ENCODE measurements around the gene ST6GALNAC5.

DNA sequence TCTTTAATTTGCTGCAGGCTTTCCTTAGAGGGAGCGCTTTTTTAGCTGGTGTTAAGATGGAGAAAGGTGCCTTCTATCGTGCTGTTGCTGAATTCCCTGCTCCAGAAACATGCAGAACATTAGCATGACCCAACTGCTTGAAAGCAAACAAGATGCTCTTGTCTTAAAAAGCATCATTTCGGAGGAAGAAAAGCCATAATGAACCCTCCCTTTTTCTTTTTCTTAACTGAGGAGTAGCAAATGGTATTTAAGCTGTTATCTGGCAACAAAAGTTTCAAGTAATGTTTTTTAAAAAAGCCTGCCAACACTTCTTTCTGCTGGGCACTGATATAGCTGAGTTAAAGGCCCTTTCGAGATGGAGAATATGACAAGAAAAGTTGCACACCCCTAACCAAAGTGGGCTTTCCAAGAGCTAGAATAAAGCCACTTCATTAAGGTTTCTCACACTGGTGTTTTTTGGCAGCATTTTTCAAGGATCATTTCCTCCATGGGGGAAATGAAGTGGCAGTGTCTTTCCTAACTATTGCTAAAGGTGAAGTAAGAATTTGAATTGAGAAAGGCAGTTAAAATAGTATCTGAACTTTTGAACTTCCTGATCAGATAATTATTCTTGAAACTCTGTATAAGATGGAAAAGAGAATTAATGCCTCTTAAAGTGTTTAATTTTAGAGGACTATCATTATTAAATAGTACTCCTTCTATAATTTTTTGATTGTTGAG is 38.8 kb downstream of the ST6GALNAC5 start:
- TF ChIP-seq, protein P1, sequence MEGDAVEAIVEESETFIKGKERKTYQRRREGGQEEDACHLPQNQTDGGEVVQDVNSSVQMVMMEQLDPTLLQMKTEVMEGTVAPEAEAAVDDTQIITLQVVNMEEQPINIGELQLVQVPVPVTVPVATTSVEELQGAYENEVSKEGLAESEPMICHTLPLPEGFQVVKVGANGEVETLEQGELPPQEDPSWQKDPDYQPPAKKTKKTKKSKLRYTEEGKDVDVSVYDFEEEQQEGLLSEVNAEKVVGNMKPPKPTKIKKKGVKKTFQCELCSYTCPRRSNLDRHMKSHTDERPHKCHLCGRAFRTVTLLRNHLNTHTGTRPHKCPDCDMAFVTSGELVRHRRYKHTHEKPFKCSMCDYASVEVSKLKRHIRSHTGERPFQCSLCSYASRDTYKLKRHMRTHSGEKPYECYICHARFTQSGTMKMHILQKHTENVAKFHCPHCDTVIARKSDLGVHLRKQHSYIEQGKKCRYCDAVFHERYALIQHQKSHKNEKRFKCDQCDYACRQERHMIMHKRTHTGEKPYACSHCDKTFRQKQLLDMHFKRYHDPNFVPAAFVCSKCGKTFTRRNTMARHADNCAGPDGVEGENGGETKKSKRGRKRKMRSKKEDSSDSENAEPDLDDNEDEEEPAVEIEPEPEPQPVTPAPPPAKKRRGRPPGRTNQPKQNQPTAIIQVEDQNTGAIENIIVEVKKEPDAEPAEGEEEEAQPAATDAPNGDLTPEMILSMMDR (IDR thresholded peaks at IDR 0.05) = no peak
- no peak for TF ChIP-seq POLR2A (IDR thresholded peaks at IDR 0.05)

Measured in Peyer's patch (tissue), 4 donors.